ENCODE results near the gene DCC.

Gene DCC

DNA sequence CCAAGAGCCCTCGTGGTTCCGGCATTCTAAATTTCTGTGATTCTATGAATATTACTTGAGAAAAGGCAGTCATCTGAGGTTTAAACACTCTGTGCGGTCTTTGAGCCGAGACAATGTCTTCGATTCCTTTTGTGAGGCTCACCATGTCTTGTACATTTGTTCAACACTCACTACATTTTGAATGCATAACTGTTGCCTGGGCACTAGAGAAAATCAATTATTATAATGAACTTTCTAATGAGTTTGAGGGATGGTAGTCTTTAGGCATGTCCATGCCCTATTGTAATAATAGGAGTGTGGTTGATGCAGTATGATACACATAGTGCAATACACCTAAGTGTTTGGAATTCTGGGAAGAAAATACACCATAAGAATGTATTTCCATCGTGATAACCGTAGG is 1181.1 kb downstream of the DCC start:
- in situ Hi-C loops (cut with HindIII; ENCODE audit: low pct_ligation_motif_present, low pct_unique_long_range_greater_than_20kb, low sequenced_read_pairs), result no loop called here
- DNase-seq, result no peak

DNA sequence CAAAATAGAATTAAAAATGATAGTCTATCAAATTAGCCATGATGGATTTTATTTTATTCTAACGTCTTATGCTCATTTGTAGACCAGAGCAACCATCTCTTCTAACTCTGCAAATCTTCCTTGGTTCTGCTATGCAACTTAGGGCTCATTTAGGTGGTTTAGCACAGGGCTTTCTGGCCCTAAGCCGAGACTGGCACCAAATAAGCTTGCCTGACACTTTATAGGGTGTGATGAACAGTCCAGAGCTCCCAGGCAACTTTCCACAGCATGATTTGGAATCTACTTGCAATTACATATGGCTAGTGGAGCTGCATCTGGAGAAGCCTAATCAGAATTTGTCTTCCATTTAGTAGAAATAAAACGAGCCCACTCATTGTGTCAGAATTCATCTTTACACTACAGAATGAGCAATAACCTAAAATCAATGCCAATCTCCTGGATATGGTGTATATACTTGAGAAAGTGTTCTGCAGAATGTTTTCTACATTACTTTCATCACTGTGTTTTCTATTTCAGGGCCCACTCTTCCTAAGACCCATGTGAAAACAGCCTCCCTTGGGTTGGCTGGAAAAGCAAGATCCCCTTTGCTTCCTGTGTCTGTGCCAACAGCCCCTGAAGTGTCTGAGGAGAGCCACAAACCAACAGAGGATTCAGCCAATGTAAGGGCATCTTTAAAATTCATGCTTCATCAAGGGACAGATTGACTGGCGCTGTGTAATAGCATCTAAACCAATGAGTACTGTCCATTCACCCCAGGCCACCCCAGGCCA is 1186.3 kb downstream of the DCC start:
- DNase-seq, result no peak
- in situ Hi-C loops (cut with HindIII; ENCODE audit: low pct_ligation_motif_present, low pct_unique_long_range_greater_than_20kb, low sequenced_read_pairs), result no loop called here

DNA sequence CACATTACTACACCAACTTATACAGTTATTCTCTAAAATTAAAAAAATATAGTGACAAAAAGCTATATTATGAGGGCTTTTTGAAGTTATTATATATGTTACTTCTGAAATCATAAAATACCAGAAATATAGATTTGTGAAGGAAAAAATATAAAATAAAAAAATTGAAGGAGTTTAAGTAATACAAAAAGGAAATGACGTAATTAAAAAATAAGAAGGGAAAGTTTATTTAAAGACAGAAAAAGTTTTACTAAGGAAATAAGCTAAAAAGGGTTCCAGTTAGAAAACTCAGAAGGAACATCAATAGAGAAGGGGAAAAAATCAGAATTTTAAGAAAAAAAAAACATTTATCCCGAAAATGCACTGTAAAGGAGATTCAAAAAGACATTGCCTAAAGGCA is 1187.4 kb downstream of the DCC start:
- in situ Hi-C loops (cut with HindIII; ENCODE audit: low pct_ligation_motif_present, low pct_unique_long_range_greater_than_20kb, low sequenced_read_pairs), result no loop called here
- no peak for DNase-seq

DNA sequence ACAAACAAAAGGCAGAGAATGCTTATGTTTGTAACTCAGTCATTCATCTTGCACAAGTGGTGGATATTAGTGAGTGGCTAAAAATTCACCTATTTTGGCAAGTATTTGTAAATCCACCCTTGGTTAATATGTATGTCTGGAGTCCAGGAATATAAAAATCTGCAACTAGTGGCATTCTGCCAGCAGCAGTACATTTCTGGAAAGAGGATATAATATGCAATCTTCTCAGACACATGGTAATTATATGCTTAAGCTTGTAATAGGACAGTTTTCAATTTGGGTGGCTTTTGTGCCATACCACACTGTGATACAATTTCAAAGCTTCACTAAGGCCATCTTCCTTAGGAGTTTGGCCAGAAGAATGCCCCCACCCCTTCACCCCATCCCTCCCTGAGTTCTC is 1191.2 kb downstream of the DCC start:
- DNase-seq, result no peak
- in situ Hi-C loops (cut with HindIII; ENCODE audit: low pct_ligation_motif_present, low pct_unique_long_range_greater_than_20kb, low sequenced_read_pairs), result no loop called here

DNA sequence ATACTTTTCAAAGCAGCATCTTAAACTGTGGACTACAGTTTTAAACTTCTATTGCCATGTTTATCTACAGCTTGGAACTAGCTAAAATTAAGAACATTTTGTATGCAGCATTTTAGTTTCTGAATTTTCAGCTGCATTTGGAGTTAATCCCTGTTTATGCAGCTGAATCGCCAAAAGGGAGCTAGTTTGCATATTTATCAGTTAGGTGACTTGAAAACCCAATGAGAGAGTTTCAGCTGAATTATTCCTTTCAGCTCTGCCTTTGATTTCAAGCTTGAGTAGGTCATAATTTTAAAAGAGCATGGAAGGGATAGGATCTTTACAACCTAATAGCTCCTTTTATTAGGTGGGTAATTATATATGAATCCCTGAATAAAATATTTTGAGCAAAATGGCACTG is 1191.9 kb downstream of the DCC start:
- DNase-seq, result no peak
- in situ Hi-C loops (cut with HindIII; ENCODE audit: low pct_ligation_motif_present, low pct_unique_long_range_greater_than_20kb, low sequenced_read_pairs), result no loop called here

DNA sequence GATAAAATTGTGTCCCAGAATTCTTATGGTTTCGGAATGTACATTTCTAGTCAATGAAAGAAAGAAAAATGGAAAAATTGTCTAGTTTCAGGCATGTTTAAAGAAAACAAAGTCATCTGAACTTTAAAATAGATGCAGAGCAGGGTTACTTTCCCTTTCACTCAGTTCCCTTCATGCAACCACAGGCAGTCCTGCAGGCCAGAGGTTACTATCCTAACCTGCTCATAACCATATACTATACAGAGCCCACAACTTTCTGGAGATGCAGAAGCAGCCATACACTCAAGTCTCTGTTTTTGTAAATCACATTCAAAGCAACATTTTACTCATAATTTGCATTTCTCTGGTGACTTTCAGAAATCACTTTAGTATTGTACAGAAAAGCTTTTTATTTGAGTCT is 1194.2 kb downstream of the DCC start:
- in situ Hi-C loops (cut with HindIII; ENCODE audit: low pct_ligation_motif_present, low pct_unique_long_range_greater_than_20kb, low sequenced_read_pairs), result no loop called here
- no peak for DNase-seq

DNA sequence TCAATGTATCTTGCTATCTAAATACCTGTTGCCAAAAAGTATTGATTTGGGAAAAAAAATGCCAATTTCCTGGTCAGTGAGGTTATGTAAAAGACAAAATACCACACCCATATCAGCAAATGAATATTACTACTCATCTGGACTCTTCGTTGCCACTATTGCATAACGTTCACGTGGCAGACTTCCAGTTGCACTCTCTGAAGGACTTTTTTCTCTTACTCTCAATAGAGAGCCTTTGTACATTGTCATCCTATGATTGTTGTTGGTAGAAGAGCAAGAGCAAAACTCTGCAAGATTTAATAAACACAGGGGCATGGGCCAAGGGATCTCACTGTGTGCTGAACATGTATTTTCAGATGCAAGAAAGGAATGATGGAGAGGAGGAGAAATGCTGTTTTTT is 1194.7 kb downstream of the DCC start:
- DNase-seq, result no peak
- in situ Hi-C loops (cut with HindIII; ENCODE audit: low pct_ligation_motif_present, low pct_unique_long_range_greater_than_20kb, low sequenced_read_pairs), result no loop called here

DNA sequence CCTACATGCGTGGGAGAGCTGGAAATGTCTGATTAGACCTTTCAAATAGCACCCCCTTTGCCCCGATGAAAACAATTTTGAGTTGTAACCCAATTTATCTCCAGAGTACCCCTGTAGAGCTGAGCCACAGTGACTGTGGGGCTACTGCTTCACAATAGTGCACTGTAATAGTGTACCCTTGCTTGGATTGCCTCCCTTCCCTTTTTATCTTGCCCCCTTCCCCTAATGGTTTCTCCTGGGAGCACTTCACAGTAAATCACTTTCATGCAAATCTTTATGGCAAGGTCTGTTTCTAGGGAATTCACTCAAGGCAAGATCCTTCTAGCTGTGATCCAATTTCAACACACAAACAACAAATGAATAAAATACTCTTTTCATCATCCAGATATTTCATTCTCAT is 1196.9 kb downstream of the DCC start:
- in situ Hi-C loops (cut with HindIII; ENCODE audit: low pct_ligation_motif_present, low pct_unique_long_range_greater_than_20kb, low sequenced_read_pairs), result no loop called here
- no peak for DNase-seq

DNA sequence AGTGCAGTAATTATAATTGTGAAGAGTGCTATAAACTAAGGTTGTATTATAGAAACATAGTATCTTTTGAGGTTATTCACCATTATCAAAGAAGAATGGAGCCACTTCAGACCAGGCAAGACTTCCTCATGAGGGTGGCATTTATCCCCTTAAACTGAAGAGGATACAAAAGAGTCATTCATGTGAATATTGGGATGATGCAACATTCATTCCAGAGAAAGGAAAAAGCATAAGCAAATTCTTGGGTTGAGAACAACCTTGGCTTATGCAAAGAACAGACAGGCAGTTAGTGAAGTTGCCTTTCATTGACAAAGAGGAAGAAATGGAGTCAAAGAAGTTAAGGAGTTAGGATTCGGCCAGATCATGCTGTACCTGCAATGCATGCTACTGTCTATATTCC is 1201.9 kb downstream of the DCC start:
- in situ Hi-C loops (cut with HindIII; ENCODE audit: low pct_ligation_motif_present, low pct_unique_long_range_greater_than_20kb, low sequenced_read_pairs), result no loop called here
- no peak for DNase-seq

DNA sequence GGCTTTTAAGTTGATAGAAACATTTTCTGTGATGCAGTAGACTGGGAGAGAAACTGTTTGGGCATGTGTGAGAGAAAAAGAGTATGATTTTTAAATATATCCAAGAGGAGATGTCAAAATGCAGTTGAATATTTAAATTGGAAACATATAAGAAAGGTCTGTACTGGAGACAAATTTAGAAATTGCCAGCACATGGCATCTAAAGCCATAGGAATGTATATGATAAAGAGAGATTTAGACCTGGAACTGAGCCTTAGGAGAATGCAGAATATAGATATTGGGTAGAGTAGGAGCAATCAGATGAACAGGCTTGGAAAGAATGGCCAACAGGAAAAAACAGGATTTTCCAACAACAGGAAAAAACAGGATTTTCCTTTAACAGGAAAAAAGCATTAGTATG is 1203.7 kb downstream of the DCC start:
- in situ Hi-C loops (cut with HindIII; ENCODE audit: low pct_ligation_motif_present, low pct_unique_long_range_greater_than_20kb, low sequenced_read_pairs), result no loop called here
- DNase-seq, result no peak

DNA sequence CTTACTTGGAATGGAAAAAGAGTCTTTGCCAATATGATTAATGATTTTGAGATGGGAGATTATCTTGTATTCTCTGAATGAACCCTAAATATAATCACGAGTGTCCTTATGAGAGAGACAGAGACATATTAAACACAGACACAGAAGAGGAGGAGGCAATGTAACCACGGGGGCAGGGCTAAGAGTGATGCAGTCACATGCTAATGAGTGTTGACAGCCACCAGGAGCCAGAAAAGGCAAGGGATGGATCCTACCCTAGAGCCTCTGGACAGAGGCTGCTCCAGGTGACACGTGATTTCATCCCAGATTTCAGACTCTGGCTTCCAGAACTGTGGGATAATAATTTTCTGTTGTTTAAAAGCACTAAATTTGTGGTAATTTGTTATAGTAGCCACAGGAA is 1204.9 kb downstream of the DCC start:
- in situ Hi-C loops (cut with HindIII; ENCODE audit: low pct_ligation_motif_present, low pct_unique_long_range_greater_than_20kb, low sequenced_read_pairs), result no loop called here
- no peak for DNase-seq

DNA sequence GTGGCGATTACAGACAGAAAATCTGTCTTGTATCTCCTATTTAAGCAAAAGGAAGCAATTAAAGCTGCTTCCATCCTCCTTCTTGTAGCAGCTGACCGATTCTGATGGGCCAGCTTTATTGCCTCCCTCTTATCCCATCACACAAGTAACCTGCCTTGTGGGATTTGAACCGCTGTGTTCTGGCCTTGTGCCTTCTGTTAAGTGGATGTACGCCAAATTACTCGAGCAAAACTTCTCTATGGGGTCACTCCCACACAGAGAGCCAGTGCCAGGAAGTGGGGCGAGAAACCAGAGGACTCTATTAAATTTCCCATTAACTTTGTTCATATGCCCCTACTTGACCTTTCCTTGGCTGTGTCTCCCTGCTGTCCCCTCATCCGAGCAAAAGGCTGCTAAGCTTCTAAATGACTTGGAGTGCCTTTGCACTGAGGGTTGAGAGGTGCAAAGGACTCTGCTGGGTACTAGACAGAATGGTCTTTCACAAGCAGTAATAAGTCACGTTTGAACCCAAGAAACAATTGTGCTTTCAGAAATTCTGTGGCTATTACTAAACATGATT is 1212.0 kb downstream of the DCC start:
- no peak for DNase-seq
- in situ Hi-C loops (cut with HindIII; ENCODE audit: low pct_ligation_motif_present, low pct_unique_long_range_greater_than_20kb, low sequenced_read_pairs), result no loop called here

DNA sequence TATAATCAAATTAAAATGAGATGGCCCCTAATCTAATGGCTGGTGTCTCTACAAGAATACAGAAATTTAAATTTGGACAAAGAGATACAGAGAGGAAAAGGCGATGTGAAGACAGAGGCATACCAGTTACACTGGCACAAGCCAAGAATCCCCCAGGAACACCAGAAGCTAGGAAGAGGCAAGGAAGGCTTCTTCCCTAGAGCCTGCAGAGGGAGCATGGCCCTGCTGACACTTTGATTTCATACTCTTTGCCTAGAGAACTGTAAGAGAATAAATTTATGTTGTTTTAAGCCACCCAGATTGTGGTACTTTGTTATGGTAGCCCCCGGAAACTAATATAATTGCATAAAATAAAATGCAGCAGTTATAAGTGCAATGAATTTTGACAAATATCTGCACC is 1213.0 kb downstream of the DCC start:
- no peak for DNase-seq
- in situ Hi-C loops (cut with HindIII; ENCODE audit: low pct_ligation_motif_present, low pct_unique_long_range_greater_than_20kb, low sequenced_read_pairs), result no loop called here

DNA sequence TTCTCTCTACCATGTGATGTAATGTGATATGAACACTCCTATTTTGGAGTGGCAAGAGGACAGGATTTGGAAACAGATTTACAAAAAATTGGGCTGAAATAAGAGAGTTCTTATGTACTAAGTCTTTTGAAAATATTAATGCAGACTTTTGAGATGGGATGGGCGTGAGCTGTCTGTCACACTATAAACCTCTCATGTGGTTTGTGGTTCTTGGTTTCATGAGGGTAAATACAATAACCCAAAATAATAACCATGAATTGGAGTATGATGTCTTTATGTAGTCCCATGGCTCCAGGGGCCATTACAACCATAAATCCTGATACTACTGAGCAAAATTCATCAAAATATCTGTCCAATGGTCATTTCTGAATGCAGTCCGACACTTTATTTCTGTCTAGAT is 1216.5 kb downstream of the DCC start:
- no peak for DNase-seq
- in situ Hi-C loops (cut with HindIII; ENCODE audit: low pct_ligation_motif_present, low pct_unique_long_range_greater_than_20kb, low sequenced_read_pairs), result no loop called here

DNA sequence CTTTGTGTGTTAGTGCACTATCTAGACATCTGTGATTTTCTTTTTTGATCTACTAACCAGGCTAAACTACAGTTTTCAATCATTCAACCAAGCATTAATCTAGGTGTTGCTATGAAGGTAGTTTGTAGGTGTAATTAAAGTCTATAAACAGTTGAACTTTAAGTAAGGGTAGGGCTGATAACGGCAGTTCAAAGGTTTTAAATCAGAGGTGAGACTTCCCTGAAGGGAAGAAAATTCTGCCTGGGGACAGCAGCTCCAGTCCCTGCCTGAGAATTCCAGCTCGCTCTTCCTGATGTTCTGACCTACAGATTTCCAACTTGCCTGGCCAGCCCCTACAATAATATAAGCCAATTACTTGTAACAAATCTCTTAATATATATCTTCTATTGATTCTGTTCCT is 1220.5 kb downstream of the DCC start:
- in situ Hi-C loops (cut with HindIII; ENCODE audit: low pct_ligation_motif_present, low pct_unique_long_range_greater_than_20kb, low sequenced_read_pairs), result no loop called here
- DNase-seq, result no peak

DNA sequence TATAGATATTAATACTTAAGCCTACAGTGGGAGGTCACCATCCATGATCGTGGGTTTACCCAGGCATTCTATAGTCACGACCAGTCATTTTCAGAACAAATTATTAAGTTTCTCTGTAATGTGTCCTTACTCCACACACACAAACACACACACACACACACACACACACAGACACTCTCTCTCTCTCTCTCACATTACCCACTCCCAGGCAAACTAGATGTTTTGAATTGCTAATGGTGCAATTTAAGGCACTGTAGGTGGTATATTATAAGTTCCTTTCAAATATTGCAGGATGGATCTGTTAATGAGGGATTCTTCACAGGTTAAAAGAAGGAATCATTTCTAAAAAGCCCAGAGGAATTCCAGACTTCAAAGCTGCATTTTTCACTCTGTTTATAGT is 1226.6 kb downstream of the DCC start:
- in situ Hi-C loops (cut with HindIII; ENCODE audit: low pct_ligation_motif_present, low pct_unique_long_range_greater_than_20kb, low sequenced_read_pairs), result no loop called here
- no peak for DNase-seq

DNA sequence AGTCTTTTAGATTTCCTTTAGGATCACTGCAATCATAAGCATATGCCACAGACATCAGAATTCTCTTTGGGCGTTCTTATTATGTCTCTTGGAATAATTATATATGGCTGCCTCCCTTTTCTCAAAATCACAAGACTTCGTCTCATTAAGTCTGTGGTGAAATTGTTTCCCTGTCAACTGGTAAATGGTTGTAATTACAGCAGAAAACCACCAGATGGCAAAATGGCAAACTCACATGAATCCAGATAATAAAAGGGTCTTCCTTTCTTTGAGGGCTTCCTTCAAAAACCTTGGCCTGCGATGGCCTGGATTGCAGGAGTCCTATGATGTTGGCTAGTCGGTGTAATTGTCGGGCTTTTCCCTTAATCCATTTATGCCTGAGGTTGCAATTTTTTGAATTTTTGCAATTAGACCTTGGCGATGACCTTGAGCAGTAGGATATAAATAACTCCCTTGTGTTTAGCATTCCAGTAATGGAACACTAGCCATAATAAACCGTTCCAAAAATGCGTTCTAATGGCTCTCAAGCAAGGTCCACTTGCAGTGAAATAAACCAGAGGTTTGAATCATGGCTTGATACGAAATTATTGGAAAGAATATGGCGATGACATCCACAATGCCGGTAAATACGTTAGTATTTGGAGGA is 1228.1 kb downstream of the DCC start:
- DNase-seq, result peak; percentile 20
- in situ Hi-C loops (cut with HindIII; ENCODE audit: low pct_ligation_motif_present, low pct_unique_long_range_greater_than_20kb, low sequenced_read_pairs), result no loop called here

All from ACHN (cell line).